GM23248 (cell line): ENCODE measurements around the gene VTI1A.

Source experiments
- EZH2 ChIP-seq: fragments of 200-600 bp; sonication (generic); IDR thresholded peaks from 2 replicates; pipeline ENCODE4 v1.6.1; 2018; ENCODE audit warnings: antibody characterized with exemption, mild to moderate bottlenecking; ENCODE audit not compliant: insufficient read depth, poor library complexity, severe bottlenecking
- EZH2phosphoT487 ChIP-seq: fragments of 200-600 bp; sonication (generic); IDR thresholded peaks from 2 replicates; pipeline ENCODE4 v1.6.1; 2018; ENCODE audit warnings: antibody characterized with exemption, moderate library complexity, mild to moderate bottlenecking, low read depth; ENCODE audit not compliant: insufficient read depth

- TF ChIP-seq EZH2 (no peak), EZH2phosphoT487 (no peak)
Observed at GRCh38 chr10:112616647-112617046, 169.6 kb downstream of the VTI1A start.
